ENCODE data around the gene DUOX2.
A peak's percentile ranks its signal among the peaks of the same experiment; 100 is the strongest.

Gene DUOX2
- total RNA-seq: 0 to 5.2 (median 0) reads per million in 17 experiments

- DNase-seq: no peak
Observed at GRCh38 chr15:45114076-45114750, at the start of gene DUOX2, which contains the start of gene DUOXA2. DUOX2 (minus strand) TSS chr15:45114172; CDS start chr15:45113411, 761 bp downstream. DUOXA2 (plus strand) TSS chr15:45114326; CDS start chr15:45114606, 280 bp downstream.

DNA sequence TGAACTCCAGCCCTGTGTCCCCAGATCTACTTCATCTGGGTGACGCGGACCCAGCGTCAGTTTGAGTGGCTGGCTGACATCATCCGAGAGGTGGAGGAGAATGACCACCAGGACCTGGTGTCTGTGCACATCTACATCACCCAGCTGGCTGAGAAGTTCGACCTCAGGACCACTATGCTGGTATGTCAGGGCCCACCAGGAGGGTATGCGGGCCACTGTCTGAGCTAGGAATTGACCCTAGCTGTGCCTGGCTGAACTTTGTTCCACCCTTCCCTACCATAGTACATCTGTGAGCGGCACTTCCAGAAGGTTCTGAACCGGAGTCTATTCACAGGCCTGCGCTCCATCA is 49.5 kb upstream of the DUOX2 start:
- no peak for DNase-seq

- peak; percentile 75 to 89 (median 86) for DNase-seq
Observed at GRCh38 chr15:45162771-45163507, 49.0 kb upstream of the DUOX2 start.

DNA sequence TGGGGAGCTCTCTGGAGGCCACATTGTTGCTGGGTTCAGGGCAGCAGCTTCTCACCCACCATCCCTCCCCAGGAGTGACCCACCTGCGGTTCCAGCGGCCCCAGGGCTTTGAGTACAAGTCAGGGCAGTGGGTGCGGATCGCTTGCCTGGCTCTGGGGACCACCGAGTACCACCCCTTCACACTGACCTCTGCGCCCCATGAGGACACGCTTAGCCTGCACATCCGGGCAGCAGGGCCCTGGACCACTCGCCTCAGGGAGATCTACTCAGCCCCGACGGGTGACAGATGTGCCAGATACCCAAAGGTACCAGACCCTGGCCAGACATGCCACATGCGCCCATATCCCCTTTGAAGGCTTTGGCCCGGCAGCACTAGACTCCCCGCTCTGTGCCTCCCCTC is 47.7 kb upstream of the DUOX2 start:
- DNase-seq: no peak

- peak in 3 of 4 experiments; percentile 7 to 25 (median 21) for DNase-seq
Observed at GRCh38 chr15:45157974-45158373, 44.0 kb upstream of the DUOX2 start.

GRCh38 chr15:45156744-45157455 is 42.9 kb upstream of the DUOX2 start:
- no peak for DNase-seq

GRCh38 chr15:45155739-45156138 is 41.8 kb upstream of the DUOX2 start:
- no peak for DNase-seq

DNA sequence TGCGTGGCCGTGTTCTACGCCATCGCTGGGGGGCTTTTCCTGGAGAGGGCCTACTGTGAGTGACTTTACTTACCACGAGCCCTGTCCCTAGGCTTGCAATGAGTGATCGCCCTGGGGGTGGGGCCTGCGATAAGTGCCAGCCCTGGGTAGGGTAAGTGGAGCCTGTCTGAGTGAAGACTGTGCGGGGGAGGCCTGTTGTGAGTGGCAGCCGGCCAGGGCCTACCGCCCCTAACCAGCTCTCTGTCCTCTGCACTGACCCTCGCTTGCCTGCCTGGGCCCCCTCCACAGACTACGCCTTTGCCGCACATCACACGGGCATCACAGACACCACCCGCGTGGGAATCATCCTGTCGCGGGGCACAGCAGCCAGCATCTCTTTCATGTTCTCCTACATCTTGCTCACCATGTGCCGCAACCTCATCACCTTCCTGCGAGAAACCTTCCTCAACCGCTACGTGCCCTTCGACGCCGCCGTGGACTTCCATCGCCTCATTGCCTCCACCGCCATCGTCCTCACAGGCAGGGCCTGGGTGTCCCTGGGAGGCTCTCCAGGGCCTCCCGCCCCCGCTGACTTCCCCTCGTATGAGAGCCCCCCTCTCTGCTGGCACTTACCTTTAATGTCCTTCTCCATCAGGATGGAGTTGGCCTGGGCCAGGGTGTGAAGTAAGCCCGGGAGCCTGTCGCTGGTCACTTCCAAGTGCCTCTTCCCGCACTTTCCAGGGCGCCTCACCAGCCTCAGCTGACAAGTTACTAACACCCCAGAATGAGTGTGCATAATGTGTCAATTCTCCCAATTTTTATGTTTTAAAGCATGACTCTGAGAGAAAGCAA is 38.2 kb upstream of the DUOX2 start:
- DNase-seq: no peak

DNA sequence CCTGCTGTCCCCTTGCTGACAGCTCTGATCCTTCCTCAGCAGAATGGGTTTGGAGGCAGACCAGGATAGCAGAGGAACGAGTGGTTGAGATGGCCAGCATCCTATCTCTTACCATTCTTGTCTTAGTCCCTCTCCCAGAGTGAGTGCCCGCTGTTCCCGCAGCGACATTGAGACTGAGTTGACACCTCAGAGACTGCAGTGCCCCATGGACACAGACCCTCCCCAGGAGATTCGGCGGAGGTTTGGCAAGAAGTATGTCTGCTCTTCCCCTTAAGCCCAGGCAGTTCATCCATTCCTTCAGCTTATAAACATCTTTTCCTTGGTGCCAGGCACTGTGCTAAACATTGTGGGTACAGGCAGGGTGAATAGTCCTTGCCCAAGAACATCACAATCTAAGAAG is 37.0 kb upstream of the DUOX2 start:
- no peak for DNase-seq

DNA sequence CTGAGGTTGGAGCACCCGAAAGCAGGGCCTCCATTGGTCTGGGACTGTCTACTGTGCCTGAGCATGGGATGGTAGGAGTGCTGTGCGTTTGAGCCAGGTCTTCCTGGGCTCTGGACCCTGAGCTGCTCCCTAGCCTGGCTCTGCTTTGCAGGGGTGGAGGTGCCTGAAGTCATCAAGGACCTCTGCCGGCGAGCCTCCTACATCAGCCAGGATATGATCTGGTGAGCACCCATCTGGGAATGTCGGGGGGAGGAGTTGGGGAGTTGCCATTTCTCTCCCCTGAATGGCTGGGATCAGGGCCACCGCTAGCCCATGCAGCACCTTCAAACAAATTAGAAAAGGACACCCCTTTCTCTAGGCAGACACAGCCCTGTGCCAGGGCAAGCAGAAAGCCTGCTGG is 36.5 kb upstream of the DUOX2 start:
- no peak for DNase-seq

GRCh38 chr15:45149060-45149459 is 35.1 kb upstream of the DUOX2 start:
- DNase-seq: no peak

DNA sequence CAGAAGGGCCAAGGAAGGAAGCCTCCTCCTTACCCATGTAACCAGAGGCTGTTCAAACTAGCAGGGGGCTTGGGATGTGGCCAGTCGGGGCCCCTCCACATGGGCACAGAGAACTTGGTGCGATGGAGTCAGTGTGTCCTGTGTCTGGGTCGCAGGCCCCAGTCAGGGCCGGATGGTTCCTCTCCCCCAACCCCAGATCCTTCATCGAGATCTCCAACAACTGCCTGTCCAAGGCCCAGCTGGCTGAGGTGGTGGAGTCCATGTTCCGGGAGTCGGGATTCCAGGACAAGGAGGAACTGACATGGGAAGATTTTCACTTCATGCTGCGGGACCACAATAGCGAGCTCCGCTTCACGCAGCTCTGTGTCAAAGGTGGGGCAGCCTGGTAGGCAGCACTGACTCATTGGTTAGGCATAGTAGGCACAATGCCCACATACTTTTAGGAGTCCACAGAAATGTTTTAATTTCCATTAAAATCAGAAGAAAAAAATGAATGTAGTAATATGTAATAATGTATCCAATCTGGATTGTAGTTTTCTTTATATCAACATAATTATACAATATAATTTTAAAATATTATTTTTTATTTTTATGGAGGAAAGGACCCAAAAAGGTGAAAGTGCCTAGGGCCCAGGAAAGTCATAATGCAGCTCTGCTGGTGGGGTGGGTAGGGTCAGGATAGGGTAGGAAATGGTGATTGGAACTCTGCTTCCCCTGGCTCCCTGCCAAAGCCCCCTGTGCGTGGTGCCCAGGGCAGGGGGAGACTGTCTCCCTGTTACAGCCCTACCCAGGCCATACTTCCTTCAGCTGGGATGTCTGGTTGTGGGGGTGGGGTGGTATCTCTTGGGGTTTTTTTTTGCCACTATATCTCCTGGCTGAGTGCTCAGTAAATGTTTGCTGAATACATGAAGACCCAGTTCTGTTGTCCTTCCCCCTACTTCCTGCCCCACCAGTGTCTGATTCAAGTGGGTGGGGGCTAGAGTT is 34.4 kb upstream of the DUOX2 start:
- no peak for DNase-seq

DNA sequence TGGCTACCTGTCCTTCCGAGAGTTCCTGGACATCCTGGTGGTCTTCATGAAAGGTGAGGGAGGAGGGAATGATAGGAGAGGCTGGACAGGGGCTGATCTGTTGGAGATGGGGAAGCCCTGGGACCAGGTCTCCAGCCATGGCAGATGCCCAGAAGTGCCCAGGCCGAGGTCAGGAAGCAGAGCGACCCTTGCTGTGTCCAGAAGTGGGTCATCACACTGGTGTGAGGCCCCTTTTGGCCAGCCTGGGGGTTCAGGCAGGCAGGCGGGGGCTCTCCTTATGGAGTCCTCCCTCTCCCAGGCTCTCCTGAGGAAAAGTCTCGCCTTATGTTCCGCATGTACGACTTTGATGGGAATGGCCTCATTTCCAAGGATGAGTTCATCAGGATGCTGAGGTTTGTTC is 33.6 kb upstream of the DUOX2 start:
- DNase-seq: no peak

GRCh38 chr15:45146405-45146804 is 32.4 kb upstream of the DUOX2 start:
- DNase-seq: peak; percentile 19 to 54 (median 44)

DNA sequence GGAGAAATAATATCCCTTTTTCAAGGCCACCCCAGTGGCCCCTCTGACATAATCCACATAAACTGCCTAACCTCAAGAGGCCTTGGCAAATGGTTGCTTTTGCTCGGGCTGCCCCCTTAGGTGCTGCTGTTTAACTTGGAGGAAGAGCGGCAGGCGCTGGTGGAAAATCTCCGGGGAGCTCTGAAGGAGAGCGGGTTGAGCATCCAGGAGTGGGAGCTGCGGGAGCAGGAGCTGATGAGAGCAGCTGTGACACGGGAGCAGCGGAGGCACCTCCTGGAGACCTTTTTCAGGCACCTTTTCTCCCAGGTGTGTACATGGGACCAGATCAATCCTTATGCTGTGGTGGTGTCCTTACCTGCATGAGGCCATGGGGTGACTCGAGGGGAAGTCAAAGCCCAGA is 30.8 kb upstream of the DUOX2 start:
- no peak for DNase-seq

DNA sequence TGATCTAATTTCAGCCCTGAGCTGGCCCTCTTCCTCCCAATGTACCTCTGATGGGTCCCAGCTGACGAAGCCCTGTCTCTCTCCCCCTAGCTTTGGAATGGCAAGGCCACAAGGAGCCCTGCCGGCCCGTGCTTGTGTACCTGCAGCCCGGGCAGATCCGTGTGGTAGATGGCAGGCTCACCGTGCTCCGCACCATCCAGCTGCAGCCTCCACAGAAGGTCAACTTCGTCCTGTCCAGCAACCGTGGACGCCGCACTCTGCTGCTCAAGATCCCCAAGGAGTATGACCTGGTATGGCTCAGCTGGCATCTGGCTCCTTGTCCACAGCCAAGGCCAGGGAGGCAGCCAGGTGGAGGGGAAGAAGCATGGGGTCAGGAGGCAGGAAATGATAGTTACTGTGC is 30.0 kb upstream of the DUOX2 start:
- no peak for DNase-seq

- DNase-seq: no peak
Observed at GRCh38 chr15:45143056-45143455, 29.1 kb upstream of the DUOX2 start.

DNA sequence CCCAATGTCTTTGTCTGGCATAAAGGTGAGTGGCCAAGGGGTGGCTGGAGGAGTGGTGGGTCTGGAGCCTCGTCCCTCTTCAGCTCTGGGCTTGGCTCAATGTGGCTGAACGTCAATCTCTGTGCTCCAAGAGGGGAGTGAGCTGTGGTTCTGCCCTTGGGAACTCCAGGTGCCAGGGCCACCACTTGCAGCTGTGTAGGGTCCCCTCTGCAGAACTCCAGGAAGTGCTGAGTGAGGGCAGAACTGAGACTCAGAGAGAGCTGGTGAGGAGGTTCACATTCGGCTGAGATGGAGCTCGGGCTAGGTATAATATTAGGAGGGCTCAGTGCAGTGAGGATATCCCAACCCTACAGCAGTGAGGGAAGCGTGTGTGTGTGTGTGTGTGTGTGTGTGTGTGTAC is 27.4 kb upstream of the DUOX2 start:
- DNase-seq: no peak

DNA sequence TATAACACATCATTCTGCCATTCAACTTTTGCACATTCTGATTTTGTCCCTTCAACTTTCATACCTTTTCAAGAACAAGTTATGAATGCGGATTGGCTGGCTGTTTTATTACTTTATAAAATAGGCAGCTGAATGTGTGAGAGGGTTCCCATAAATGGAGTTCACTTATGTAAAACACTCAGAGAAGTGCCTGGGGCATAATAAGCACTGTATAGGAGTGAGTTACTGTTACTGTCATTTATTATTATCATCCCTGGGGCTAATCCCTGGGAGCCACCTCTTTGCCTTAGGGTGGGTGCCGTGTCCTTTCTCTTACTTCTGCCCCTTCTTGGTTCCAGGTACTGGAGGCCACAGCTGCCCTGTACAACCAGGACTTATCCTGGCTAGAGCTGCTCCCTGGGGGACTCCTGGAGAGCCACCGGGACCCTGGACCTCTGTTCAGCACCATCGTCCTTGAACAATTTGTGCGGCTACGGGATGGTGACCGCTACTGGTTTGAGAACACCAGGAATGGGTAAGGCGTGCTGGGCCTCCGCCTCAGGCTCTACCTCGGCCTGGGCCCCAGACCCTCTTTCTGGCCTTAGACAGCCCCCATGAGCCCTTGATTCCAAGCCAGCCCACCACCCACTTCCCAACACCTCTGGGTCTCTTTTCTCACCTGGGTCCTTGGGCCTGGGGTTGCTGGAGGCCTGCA is 26.7 kb upstream of the DUOX2 start:
- no peak for DNase-seq

- no peak for DNase-seq
Observed at GRCh38 chr15:45139770-45140169, 25.8 kb upstream of the DUOX2 start.
